Pancreas (tissue), 10 donors: Measurements from ENCODE around the gene ZYG11B. TPM values are rescaled to one million over a fixed set of nuclear protein-coding genes. Genes with fewer than 3 reads are reported as not detected.

Experiments
- ATAC-seq, 4 donors: fragments of 200-7000 bp; cut with Tn5 transposase; one replicate each; pipeline versions ENCODE4 v1.8.0 to v1.9.1; 2020; ENCODE audit warnings: mild to moderate bottlenecking in 4 of 4, moderate library complexity in 4 of 4
- DNase-seq, 6 donors: peaks; one replicate each; pipeline ENCODE4 v3.0.0-alpha.2; 2020
- FAIRE-seq: peaks from 2 replicates; lab custom pipeline; 2012; peaks lifted over from hg19 to GRCh38; lab: Jason Lieb, UNC
- H3K27ac ChIP-seq, 4 donors: fragments of 200-600 bp; sonication (generic); 1 replicate in 3 of 4; 2 replicates in 1 of 4; pipeline versions ENCODE4 v1.5.0 to v1.8.0; 2020
- H3K27me3 ChIP-seq, 4 donors: fragments of 200-600 bp; one replicate each; pipeline ENCODE4 v1.8.0; 2021
- H3K36me3 ChIP-seq, 3 donors: fragments of 200-600 bp; sonication (generic) in 1 of 3; one replicate each; pipeline versions ENCODE4 v1.5.0 to v1.8.0; 2020 to 2021
- H3K4me1 ChIP-seq, 3 donors: fragments of 200-600 bp; one replicate each; pipeline ENCODE4 v1.8.0; 2021
- H3K4me3 ChIP-seq, 4 donors: fragments of 200-600 bp; sonication (generic) in 2 of 4; one replicate each; pipeline versions ENCODE4 v1.5.0 to v1.8.0; 2020 to 2021
- H3K9me3 ChIP-seq, 4 donors: fragments of 200-600 bp; one replicate each; pipeline ENCODE4 v1.8.0; 2021
- CTCF ChIP-seq, 4 donors: fragments of 200-600 bp; sonication (generic) in 3 of 4; IDR thresholded peaks; one replicate each; pipeline versions ENCODE4 v1.5.0 to v1.8.0; 2021; ENCODE audit warnings: antibody characterized with exemption in 4 of 4
- WGBS, 2 donors: extraction: QIAGEN DNeasy Blood & Tissue Kit; methylation state at CpG; one replicate each; pipeline ENCODE4 v1.1.7; 2013; 5-methylcytosine and 5-hydroxymethylcytosine counted together
- intact Hi-C, 3 donors: fragments of 100-400 bp; cut with DNase I; formaldehyde crosslinking; loops; one replicate each; pipeline versions ENCODE4 v1.11.1 to v1.14.2; 2022
- polyA plus RNA-seq, 2 donors: library from polyadenylated mRNA; stranded (reverse); fragments of 200-250 nt; gene quantifications; one replicate each; pipeline ENCODE4 v1.2.3, GENCODE V29; 2013
- total RNA-seq, 6 donors: library from RNA; stranded (reverse); fragmentation: NEBNext Ultra II Directional in 4 of 6; extraction: Animal tissue kit (Norgen Biotek cat#: 25700) in 4 of 6; gene quantifications; one replicate each; pipeline versions ENCODE4 v1.2.1 to v1.2.4, GENCODE V29; 2021 to 2023
- donor health status: healthy with polysubstance abuse.
- donor health status: DM: no; HTN: no; CAD: no; lungs with moderate emphysema.
- donor health status: DM: no; HTN: no; CAD: no.
- donor health status: control.
- donor health status: control.
- donor health status: Bipolar disorder and iron deficiency.
- donor health status: DM: yes; HTN: yes; CAD: no.
- donor health status: DM: no; HTN: no; CAD: no.
- donor health status: DM: no; HTN: no; CAD: no.
- donor health status: DM: yes; HTN: yes; CAD: no.

ZYG11B gene
- total and polyA plus RNA-seq, 8 donors, result 3.2 to 12.9 (median 7.2) TPM

GRCh38 chr1:52850951-52851350 lies 124.7 kb downstream of the ZYG11B start:
- Histone ChIP-seq H3K36me3 (no peaks in the 10 kb centered on the region), H3K27ac (no peak overlapping the region), H3K4me1 (no peaks in the 10 kb centered on the region), H3K27me3 (no peaks in the 10 kb centered on the region), H3K9me3 (no peaks in the 10 kb centered on the region), H3K4me3 (no peak overlapping the region)
- no peak for FAIRE-seq
- no peak for ATAC-seq
- no peak for TF ChIP-seq CTCF (IDR thresholded peaks at IDR 0.05)
- DNase-seq, result no peak
- 74 to 77% methylated on average over 4 of the region's 4 CpGs for WGBS, 2 donors
- intact Hi-C loops, result no loop called here

GRCh38 chr1:52852854-52853253 lies 126.6 kb downstream of the ZYG11B start:
- 61 to 67% methylated on average over 2 of the region's 2 CpGs for WGBS, 2 donors
- no peak overlapping the region for H3K27ac ChIP-seq
- DNase-seq, result no peak
- intact Hi-C loops, result no loop called here
- no peaks in the 10 kb centered on the region for H3K4me1 ChIP-seq
- no peak overlapping the region for H3K4me3 ChIP-seq
- no peaks in the 10 kb centered on the region for H3K36me3 ChIP-seq
- no peaks in the 10 kb centered on the region for H3K9me3 ChIP-seq
- no peak for TF ChIP-seq CTCF (IDR thresholded peaks at IDR 0.05)
- ATAC-seq, result no peak
- FAIRE-seq, result no peak
- no peaks in the 10 kb centered on the region for H3K27me3 ChIP-seq

- Histone ChIP-seq H3K27ac (no peak overlapping the region), H3K27me3 (no peaks in the 10 kb centered on the region), H3K36me3 (no peaks in the 10 kb centered on the region), H3K4me1 (no peaks in the 10 kb centered on the region), H3K4me3 (no peak overlapping the region), H3K9me3 (no peaks in the 10 kb centered on the region)
- ATAC-seq, result no peak
- 83 to 91% methylated on average over 4 of the region's 4 CpGs for WGBS, 2 donors
- intact Hi-C loops, result no loop called here
- no peak for DNase-seq
- FAIRE-seq, result no peak
- no peak for TF ChIP-seq CTCF (IDR thresholded peaks at IDR 0.05)
Measured at GRCh38 chr1:52855584-52855983, 129.3 kb downstream of the ZYG11B start.

- Histone ChIP-seq H3K27me3 (no peaks in the 10 kb centered on the region), H3K4me3 (no peak overlapping the region), H3K27ac (no peak overlapping the region), H3K36me3 (no peaks in the 10 kb centered on the region), H3K4me1 (no peaks in the 10 kb centered on the region), H3K9me3 (no peaks in the 10 kb centered on the region)
- ATAC-seq (no peak), FAIRE-seq (no peak), DNase-seq (no peak)
- intact Hi-C loops, result no loop called here
- TF ChIP-seq CTCF (IDR thresholded peaks at IDR 0.05), result no peak
- WGBS, 2 donors, result 82 to 86% methylated on average over 4 of the region's 4 CpGs
Measured at GRCh38 chr1:52856026-52856425, 129.8 kb downstream of the ZYG11B start.

- Histone ChIP-seq H3K27me3 (no peaks in the 10 kb centered on the region), H3K27ac (no peak overlapping the region), H3K36me3 (no peaks in the 10 kb centered on the region), H3K9me3 (no peaks in the 10 kb centered on the region), H3K4me1 (no peaks in the 10 kb centered on the region), H3K4me3 (no peak overlapping the region)
- WGBS, 2 donors, result 75 to 85% methylated on average over 4 of the region's 4 CpGs
- no peak for TF ChIP-seq CTCF (IDR thresholded peaks at IDR 0.05)
- intact Hi-C loops, result no loop called here
- DNase-seq, result no peak
- FAIRE-seq, result no peak
- no peak for ATAC-seq
Measured at GRCh38 chr1:52857443-52857842, 131.2 kb downstream of the ZYG11B start.
